GM18873 (cell line): Measurements from ENCODE around the gene SOCS3.
"Not testable (repeated sequence)": the region's sequence is repeated elsewhere in the genome, so short reads cannot be mapped to it uniquely, and the experiment has no call there.

ENCODE experiments used
- ATAC-seq: cut with Tn5 transposase; IDR thresholded peaks from one replicate; pipeline ENCODE4 v1.9.1; 2021; ENCODE audit warnings: mild to moderate bottlenecking, moderate library complexity, moderate number of reproducible peaks; ENCODE audit not compliant: unreplicated experiment, low FRiP score

Gene SOCS3

DNA sequence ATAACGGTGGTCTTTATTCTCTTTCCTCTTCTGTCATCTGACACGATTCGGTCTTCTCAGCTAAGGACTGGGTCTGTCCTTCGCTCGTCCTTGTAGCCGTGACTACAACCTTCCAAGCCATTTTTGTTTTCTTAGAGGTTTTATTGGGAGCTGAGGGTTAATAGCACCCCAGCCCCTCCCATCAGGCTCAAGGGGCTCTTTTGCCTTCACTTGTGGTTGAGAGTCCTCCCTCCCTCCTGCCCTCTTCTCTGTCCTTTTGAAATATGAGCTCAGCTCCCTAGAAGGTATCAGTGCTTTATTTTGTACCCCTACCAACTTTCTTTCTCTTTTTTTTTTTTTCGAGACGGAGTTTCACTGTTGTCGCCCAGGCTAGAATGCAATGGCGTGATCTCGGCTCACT is 24.7 kb downstream of the SOCS3 start:
- ATAC-seq: no peak

DNA sequence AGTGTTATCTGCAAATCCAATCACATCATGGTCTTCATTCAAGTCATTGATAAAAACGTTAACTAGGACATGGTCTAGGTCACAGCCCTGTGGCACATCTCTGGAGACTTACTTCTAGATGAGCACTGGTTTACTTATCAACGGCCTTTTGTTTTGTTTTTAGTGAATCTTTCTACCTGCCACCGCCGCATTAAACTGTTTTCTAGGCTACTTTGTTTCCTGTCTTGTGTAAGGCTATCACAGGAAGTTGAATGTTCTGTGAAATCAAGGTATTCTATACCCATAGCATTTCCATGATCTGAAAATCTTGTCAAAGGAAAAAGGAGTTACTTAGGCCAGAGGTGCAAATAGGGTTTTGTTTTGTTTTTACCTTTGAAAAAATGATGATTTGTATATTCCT is 26.9 kb downstream of the SOCS3 start:
- no peak for ATAC-seq

DNA sequence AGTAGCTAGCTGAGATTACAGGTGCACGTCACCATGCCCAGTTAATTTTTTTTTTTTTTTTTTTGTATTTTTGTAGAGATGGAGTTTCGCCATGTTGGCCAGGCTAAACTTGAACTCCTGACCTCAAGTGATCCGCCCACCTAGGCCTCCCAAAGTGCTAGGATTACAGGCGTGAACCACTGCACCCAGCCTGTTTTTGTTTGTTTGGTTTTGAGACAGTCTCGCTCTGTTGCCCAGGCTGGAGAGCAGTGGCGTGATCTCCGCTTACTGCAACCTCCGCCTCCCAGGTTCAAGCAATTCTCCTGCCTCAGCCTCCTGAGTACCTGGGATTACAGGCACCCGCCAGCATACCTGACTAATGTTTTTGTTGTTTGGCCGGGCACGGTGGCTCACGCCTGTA is 28.5 kb downstream of the SOCS3 start:
- not testable (repeated sequence) for ATAC-seq

DNA sequence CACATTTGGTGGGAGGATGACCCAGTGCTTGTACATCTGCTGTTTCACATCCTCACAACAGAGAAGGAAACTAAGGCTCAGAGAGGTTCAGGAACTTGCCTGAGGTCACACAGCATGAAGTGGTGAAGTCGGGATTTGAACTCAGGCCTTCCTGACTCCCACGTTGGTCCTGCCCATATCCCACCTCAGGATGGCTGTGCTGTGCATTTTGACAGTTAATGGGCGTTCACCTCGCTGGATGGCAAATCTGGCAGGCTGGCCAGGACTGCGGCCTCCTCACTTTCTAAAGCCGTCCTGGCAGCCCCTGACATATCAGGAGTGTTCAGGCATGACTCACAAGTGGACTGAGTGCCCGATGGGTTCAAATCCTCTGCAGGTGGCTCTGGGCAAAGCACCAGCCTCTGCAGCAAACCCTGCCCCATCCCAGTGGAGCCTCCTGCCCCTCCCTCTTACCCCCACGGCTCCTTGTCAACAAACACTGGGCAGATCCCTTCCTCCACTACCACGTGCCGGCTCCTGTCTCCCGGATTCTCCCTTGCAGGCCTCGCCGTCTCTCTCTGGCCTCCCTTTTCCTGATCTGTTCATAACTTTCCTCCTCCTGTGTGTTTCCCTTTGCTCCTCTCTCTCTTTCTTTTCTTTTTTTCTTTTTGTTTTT is 29.2 kb downstream of the SOCS3 start:
- ATAC-seq: no peak

DNA sequence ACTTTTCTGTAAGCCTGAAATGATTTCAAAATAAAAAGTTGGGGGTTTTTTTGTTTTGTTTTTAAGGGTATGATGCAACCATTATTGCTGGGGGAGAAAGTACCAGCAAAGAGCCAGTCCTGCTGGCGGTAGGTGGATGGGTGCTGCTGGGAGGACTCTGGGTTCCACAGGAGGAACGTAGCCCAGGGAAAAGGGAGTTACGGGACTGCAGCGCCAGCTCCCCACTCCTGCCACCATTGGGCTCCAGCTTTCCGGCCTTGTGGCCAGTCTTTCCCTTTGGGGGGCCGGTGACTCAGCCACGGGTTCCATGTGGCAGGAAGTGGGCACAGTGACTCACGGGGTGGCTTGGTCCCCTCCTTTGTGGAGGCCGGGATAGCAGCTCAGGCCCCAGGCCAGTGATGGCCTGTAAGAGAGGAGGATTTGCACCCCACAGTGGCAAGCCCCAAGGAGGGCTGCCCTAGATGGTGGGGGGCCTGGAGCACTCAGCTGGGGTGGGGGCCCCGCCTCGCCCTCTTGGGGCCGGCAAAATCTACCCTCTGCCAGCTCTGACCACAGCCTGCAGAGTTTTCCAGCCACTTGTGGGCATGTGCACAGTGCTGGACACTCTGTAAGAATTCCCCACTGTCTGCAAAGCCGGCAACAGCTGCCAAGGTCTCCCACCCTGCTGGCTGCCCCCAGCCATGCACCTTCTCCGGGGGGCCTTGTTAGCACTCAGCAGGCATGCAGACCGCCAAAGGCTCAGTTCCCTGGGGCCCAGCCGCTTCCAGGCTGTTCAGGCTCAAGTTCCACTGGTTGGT is 30.4 kb downstream of the SOCS3 start:
- ATAC-seq: no peak

DNA sequence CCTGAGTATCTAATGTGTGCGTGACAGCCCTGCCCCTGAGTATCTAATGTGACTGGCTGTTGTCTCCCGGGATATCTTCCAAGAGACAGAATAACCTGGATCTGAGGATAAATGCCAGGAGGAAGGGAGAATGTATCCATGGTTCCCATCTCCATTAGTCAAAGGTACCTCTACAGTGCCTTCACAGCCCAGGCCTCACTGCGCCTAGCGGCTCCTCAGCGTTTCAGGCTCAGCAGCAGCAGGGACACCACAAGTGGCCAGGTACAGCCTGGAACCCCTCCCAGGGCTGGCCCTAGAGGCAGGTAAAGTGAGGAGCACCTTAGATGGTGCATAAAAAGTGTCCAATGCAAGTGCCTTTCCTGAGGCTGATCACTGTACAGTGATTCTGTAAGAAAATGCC is 32.0 kb downstream of the SOCS3 start:
- no peak for ATAC-seq

DNA sequence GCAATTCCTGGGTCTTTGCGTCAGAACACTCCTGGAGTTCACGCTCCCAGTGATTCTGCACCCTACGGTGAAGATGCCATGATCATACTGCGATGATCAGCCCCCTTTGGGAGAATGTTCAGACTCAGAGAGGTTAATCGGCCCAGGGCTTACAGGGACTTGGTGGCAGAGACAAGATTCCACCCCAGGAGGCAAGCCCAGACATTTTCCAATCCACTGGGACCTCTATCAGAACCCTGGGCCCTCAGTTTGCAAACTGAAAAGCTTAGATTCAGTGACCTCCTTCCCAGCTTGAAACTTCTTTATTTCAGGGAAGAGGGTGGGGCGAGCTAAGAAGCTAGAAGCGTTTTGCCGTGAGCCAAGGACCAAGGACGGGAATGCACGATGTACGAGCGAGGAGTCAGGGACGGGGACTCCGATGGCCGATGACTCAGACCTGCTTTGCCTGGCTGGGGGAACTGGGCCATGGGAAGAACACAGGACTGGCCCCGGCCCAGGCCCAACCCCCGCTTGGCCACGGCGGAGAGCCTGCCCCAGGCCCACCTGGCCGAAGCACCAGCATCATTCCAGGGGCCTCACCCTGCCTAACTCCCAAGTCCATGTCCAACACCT is 34.7 kb downstream of the SOCS3 start:
- ATAC-seq: no peak

DNA sequence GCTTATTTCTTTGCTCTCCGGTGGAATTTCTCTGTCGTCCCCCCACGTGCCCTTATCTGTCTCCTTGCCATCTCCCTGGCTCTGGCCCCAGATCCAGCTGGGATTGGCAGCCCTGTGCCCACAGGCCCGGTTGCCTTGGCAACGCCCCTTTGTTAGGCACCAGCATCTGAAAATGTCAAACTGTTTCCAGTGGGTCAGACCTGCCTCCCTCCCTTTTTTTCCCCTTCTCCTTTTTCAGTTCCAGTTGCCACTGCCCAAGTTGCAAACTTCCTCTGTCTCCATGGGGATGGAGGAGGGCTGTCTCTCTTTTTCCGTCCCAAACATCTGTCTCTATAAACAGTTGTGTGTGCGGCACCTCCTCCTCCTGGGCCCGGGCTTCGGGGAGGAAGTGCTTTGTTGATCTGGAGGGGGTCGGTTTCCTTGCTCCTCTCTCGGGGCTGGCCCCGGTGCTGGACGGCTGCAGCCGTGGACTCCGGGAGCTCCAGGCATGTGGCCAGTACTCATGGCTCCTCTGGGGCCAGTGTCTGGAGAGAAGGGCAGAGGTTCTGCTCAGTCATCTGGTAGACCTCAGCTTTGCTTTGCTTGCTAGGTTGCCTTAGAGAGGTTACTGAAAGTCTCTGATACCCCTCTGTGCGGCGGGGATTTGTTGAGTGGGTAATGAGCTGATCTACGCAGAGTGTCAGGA is 35.3 kb downstream of the SOCS3 start:
- no peak for ATAC-seq

DNA sequence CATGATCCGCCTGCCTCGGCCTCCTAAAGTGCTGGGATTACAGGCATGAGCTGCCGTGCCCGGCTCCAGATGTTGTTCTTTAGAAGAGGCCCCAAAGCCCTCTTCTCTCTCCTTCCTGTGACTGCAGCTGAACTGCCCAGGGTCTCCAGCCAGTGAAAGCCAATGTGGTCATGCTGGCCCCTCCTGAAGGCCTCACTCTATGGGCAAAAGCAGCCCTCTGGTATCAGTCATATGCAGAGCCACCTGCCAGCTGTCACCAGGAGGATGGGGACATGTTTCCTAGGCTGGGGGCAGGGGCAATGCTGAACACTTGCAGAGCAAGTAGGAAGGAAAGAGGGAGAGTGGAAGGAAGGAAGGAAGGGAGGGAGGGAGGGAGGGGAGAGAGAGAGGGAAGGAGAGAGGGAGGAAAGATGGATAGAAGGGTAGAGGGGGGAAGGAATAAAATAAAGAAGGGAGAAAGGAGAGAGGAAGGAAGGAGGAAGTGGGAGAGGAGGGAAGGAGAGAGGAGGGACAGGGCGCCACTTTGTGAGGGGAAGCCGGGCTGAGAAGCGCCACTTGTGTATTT is 36.0 kb downstream of the SOCS3 start:
- ATAC-seq: no peak

DNA sequence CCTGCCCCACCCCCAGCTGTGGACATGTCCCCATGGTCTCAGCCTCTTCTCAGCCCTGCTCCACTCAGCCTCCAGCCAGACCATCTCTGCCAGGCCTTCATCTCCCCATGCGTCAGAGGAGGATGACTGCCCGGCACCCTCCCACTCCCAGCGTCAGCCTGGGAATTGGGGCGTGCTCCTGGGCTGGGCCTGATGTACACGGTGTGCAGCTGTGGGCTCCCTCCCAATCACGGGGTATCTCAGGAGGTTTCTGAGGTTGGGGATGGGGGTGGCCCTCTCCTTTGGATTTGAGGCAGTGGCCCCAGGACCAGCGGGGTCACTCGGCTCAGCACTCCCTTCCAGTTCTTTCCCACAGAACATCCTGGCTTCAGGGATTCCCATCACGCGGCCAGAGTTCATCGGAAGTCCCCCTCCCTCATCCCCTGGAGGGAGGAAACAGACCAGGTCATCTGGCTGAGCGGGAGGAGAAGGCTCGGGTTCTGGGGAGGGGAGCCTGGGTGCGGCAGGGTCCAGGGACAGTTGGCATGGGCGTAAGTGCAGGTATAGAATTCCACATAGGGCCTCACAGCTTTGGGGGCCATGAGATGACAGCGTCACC is 36.9 kb downstream of the SOCS3 start:
- ATAC-seq: no peak

DNA sequence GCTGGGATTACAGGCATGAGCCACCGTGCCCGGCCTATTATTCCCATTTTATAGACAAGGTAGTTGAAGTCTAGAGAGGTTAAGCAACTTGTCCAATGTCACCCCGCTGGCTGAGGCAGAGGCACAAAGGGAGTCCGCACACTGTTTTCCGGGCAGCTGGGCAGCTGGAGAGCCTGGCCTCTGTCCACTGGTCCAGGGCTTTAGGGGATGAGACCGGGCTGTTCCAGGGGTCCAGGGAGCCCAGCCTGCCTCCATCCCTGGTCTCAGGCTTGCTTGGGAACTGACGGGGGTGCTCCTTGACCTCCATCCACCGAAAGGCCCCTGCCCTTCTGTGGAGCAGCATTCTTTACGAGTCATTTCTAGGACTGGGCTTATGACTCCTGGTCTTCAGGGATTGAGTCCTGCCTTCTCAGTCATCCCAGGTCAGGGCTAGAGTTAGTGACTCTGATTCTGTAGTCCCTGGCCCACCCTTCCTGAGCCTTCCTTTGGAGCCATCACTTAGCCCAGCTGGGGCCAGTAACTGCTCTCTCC is 37.5 kb downstream of the SOCS3 start:
- no peak for ATAC-seq

DNA sequence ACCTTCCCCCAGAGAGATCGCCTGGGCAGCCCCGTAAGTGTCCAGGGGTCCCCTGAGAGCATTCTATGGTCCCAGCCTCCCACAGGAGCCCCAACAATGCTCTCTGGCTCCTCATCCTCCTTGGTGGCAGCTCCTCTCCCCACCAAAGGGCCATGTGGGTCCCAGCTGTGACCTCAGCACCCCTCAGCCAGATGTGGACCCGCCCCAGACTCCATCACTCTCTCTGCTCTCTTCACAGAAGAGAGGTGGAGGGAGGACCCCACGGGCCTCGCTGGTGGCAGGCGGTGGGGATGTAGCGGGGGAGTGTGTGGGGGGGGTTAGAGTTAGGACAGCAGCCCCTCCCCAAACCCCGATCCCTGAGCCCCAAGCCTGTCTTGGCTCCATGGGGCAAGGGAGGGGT is 41.0 kb downstream of the SOCS3 start:
- no peak for ATAC-seq

DNA sequence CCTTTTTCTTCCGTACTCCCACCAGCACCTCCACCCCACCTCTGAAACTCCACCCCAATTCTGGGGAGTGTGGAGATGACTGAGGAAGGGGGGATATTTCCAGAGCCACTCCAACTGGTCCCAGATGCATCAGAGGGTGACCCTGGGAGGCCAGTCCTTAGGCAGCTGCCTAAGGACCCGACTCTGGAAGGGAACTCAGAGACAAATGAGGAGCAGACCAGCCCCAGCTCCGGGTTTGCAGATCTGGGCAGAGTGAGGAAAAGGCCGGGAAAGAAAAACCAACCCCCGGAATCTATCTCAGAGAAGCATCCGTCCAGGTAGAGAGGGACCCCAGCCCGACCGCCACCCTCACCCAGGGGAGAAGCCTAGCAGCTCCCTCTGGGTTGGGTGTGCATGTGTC is 41.5 kb downstream of the SOCS3 start:
- no peak for ATAC-seq

DNA sequence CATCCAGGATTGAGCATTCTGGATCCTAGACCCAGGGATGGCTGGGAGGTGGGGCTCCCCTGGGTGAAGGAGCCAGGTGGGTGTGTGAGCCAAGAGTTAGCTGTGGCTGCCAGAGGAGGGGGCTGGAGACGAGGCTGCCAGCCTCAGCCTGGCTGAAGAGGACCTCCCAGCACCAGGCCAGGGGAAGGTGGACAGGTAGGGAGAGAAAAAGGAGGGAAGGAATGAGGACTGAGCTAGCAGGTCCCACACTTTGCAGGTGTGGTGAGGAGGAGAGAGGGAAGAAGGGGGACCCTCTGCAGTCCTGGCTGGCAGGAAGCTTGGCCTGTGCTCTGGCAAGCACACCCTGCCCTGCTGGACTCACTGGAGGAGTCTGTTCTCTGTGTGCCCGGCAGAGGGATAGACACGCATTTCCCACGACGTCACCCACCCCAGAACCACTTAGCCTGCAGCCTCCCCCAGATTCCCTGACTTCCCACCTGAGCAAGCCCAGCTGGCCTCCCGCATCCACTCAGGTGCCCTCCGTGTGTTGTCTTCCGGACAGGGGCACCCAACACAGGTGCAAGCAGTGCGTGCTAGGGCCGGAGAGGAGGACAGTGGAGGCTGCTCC is 42.0 kb downstream of the SOCS3 start:
- ATAC-seq: no peak

DNA sequence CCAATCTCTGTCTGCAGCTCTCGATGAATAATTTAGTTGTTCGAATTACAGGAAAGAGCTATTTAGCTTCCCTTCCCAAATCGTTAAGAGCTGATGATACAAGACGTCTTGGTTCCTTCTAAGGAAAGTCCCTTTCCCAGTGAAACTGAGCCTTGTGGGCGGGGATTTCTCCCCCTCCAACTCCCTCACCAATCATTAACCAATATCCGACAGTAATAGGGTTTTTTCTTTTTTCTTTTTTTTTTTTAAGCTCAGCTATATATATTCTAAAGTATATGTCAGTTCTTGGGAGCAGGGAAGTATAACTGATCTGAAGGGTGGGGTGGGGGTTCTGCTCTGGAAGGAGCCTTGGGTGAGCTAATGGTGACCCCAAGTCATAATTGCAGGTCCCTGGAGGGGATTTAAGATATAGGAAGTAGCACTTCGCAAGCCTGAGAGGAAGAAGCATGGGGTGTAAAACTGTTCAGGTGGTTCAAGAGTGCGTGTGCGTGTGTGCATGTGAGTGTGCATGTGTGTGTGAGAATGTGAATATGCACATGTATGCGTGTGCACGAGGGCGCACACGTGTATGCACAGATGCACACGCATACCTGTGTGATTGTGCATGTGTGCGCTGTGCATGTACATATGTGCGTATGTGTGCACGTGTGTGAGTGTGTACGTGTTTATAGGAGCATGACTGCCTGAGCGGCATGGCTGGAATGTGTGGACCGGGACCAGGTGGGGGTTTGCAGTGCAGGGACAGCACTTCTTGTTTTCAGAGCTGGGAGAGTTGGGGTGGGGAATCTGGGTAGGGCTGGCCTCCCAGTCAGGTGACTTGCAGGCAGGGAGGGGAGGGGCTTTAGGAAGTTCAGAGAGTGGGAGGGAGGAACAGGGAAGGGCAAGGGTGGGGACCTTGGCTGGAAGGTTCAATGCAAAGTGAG is 42.7 kb downstream of the SOCS3 start:
- no peak for ATAC-seq

DNA sequence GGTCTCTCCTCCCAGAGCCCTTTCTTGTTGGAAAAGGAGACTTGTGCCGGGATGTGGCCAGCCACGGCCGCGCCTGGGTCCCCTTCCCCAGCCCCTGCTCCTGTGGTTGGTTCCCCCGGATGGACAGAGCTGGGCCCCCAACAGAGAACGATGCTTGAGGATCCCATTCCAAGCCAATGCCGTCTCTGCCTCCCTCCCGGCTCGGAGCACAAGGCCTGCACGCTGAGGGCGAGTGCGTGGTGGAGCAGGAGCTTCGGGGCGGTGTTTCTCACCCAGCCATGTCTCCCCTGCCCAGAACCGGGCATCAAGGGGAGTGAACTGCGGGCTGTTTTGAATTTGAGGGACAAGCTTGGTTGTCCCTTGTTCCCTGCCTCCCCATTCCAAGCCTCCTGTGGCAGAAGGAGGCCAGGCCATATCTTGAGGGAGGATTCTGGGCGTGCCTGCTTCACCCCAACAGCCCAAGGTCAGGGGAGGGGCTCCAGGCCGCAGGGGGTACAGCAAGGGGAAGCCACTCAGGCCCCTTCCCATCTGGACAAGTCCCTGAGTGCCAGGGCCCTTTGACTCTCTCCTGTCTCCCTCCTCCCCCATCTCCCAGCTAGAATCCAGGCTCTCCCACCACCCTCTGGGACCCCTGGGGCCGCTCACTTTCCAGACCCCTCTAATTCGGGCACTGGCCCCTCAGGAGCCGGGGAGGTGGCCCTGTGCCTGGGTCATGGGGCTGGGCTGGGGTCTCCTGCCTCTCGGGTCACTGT is 43.6 kb downstream of the SOCS3 start:
- ATAC-seq: no peak

DNA sequence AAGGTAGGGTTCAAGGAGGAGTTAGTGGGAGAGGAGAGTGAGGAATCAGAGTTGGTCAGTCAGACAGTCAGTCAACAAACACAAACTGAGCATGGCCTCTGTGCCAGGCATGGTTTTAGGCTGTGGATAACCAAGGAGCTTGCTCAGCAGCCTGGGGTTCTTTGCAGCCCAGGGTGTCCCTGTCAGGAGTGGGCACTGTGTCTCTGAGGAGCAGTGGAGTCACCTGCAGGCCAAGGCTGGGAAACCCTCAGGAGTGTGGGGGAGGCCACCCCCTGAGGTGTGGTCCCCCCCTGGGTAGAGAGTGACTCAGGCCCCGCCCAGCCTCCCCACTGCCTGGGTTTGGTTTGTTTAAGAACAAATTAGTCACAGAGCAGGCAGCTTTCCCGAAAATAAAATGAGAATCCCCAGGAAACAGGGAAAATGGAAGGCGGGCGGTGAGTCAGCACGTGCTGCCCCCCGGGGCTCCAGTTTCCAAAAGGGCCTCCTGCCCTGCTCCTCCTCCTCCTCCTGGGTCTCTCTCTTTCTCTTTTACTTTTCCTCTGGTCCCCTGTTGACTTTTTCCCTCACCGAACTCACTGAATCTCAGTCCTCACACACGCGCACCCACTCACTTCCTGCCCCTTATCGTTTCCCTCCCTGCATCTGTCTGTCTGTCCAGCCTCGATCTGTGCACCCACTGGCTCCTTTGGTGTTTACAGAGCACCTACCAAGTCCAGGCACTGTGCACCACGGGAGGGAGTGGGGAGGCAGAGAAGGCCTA is 44.3 kb downstream of the SOCS3 start:
- no peak for ATAC-seq
